DOHH2 (cell line): Measurements from ENCODE around the gene CERS6.

Experiments used
- EZH2phosphoT487 ChIP-seq: fragments of 200-600 bp; sonication (generic); IDR thresholded peaks from 2 replicates; pipeline ENCODE4 v1.6.1; 2017; ENCODE audit warnings: borderline replicate concordance, mild to moderate bottlenecking, antibody characterized with exemption, low read length, moderate library complexity, mixed read lengths
- TF ChIP-seq, protein P1 (sequence below): fragments of 200-600 bp; sonication (generic); IDR thresholded peaks from one replicate; pipeline ENCODE4 v1.5.1; 2014; ENCODE audit warnings: antibody characterized with exemption, mild to moderate bottlenecking, low read depth, low read length; ENCODE audit not compliant: poor library complexity, severe bottlenecking

DNA sequence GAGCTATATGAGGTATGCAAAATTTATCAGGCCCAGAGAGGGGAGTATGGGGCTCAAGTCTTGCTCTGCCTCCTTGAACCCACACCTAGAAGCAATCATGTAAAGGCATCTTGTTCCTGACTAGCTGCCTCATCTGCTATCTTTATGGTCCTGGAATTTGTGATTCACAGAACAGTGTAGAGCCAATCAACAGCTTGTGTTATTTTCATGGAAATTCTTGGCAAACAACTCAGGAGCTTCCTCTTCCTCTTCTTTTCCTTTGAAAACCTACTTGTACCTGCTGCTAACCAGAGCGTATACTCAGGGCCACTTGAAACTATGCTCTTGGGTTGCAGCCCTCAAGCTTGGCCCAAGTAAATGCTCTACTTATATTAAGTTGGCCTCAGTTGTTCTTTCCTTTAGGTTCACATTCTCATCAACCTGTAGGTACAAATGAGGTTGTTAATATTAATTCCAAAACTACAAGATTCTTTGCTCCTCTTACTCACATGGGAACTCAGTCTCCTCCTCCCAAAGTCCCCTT is 342.9 kb downstream of the CERS6 start:
- TF ChIP-seq, protein P1, sequence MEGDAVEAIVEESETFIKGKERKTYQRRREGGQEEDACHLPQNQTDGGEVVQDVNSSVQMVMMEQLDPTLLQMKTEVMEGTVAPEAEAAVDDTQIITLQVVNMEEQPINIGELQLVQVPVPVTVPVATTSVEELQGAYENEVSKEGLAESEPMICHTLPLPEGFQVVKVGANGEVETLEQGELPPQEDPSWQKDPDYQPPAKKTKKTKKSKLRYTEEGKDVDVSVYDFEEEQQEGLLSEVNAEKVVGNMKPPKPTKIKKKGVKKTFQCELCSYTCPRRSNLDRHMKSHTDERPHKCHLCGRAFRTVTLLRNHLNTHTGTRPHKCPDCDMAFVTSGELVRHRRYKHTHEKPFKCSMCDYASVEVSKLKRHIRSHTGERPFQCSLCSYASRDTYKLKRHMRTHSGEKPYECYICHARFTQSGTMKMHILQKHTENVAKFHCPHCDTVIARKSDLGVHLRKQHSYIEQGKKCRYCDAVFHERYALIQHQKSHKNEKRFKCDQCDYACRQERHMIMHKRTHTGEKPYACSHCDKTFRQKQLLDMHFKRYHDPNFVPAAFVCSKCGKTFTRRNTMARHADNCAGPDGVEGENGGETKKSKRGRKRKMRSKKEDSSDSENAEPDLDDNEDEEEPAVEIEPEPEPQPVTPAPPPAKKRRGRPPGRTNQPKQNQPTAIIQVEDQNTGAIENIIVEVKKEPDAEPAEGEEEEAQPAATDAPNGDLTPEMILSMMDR: no peak
- no peak for TF ChIP-seq EZH2phosphoT487
